ENCODE measurements around the gene FRAS1. TPM values are rescaled to one million over a fixed set of nuclear protein-coding genes. Genes with fewer than 3 reads are reported as not detected.

FRAS1 gene
- total RNA-seq, 2 donors from 2014 or later: 77.0 to 78.3 TPM

DNA sequence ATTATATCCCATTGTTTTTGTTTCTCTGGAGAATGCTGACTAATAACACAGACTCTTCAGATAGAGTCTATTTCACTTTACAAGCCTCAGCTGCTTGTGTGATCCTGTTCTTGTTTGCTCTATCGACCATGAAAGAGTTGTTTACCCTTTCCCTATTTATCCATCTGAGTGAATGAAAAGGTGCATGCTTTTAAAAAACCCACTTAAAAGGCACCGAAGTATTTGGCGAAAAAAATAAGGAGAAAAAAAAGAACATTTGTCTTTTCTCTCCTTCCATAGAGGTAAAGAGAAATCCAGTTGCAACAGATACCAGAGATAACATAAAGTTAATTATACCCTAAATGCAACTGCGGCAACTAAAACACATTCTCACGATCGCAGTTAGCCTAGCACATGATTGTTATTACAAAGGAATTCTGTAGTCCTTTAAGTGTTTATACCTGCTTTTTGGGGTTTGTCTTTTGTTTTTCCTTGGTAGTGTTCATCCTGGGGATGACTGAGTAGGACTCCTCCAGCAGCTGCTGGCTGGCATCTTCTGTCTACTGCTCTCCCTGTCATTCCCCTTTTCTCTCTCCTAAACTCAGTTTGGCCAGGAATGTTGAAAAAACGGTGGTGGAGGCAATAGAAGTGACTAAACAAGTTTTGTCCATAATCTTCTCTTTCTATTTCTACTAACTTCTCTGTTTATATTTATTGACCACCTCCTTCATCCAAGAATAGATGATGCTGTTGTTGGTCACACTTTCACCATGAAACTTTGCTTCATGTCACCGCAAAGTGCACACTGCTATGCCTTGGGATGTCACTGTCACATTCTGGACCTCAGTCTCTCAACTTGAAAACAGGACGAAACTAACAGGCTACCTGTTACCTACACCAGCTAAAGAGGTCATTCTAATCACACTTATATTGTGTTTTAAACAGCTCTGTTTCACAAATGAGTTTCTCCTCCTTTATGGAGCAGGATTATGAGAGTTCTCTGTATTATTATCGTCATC lies 41.9 kb upstream of the FRAS1 start:
- H3K27ac Mint-ChIP-seq: no peak overlapping the region
- H3K36me3 ChIP-seq (ENCODE audit: control insufficient read depth, insufficient read depth, low read length): no peaks in the 10 kb centered on the region
- TF ChIP-seq, protein P1, sequence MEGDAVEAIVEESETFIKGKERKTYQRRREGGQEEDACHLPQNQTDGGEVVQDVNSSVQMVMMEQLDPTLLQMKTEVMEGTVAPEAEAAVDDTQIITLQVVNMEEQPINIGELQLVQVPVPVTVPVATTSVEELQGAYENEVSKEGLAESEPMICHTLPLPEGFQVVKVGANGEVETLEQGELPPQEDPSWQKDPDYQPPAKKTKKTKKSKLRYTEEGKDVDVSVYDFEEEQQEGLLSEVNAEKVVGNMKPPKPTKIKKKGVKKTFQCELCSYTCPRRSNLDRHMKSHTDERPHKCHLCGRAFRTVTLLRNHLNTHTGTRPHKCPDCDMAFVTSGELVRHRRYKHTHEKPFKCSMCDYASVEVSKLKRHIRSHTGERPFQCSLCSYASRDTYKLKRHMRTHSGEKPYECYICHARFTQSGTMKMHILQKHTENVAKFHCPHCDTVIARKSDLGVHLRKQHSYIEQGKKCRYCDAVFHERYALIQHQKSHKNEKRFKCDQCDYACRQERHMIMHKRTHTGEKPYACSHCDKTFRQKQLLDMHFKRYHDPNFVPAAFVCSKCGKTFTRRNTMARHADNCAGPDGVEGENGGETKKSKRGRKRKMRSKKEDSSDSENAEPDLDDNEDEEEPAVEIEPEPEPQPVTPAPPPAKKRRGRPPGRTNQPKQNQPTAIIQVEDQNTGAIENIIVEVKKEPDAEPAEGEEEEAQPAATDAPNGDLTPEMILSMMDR (conservative IDR thresholded peaks at IDR 0.05): no peak
- H3K9ac ChIP-seq (ENCODE audit: extremely low read depth, low read length, poor library complexity, severe bottlenecking): no peak overlapping the region
- peaks cover 5% of the 10 kb centered on the region for H3K4me1 Mint-ChIP-seq
- peaks cover 5% of the 10 kb centered on the region for H3K36me3 Mint-ChIP-seq (ENCODE audit: low read depth)
- peaks cover 29% of the 10 kb centered on the region for H3K9me3 ChIP-seq (ENCODE audit: control insufficient read depth, low read length)
- H3K9me3 Mint-ChIP-seq: peaks cover 32% of the 10 kb centered on the region
- H3K4me3 ChIP-seq (ENCODE audit: low read length): no peak overlapping the region
- no peak overlapping the region for H3K27ac ChIP-seq (ENCODE audit: low read depth, low read length)
- WGBS, 2 experiments (ENCODE audit: insufficient coverage in 1 of 2, insufficient read length in 1 of 2): 93 to 100% methylated on average over 3 to 10 of the region's 10 CpGs
- DNase-seq: no peak
- H3K4me3 Mint-ChIP-seq: no peak overlapping the region
- H3K27me3 ChIP-seq (ENCODE audit: control insufficient read depth, insufficient read depth, low read length, poor library complexity, severe bottlenecking): no peaks in the 10 kb centered on the region
- H3K4me1 ChIP-seq (ENCODE audit: control insufficient read depth, insufficient read depth, low read length): no peaks in the 10 kb centered on the region
- no peaks in the 10 kb centered on the region for H3K27me3 Mint-ChIP-seq (ENCODE audit: insufficient read depth)

DNA sequence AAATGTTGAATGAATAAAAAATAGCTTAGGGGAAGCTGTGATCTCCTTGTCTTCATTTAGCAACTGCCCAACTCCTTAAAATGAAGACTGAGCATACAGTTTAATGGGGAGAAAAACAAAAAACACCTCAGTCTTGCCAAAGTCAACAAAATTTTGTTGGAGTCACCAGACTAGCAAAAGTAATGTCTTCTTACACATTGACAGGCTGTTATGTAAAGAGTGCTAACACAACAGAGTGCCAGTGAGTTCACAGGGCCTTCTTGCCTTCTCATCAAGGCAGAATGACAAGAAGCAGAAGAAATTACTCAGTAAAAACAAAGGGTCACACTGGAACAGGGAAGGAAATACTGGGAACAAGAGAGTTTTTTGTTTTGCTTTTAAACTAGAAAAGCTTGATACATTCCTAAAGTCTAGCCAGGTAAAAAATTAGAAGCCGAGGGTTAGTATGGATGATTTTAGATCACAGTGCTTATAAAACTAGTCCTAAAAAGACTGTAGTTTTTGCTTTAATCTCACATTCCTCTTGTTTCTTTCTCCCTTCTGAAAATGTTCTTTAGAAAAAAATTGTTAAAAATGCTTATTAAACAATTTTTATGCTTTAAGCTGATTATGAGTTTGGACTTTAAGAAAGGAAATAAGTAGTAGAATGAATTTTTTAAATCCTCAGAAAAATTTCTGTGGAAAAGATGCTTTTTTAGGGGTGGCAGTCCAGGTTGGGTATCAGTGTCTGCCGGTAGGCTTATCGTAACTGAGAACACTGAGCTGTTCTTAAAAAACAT lies 38.7 kb upstream of the FRAS1 start:
- H3K27me3 ChIP-seq (ENCODE audit: control insufficient read depth, insufficient read depth, low read length, poor library complexity, severe bottlenecking): no peaks in the 10 kb centered on the region
- peaks cover 3% of the 10 kb centered on the region for H3K9me3 Mint-ChIP-seq
- WGBS, 2 experiments (ENCODE audit: insufficient coverage in 1 of 2, insufficient read length in 1 of 2): 92 to 100% methylated on average over 2 to 3 of the region's 3 CpGs
- H3K4me3 ChIP-seq (ENCODE audit: low read length): no peak overlapping the region
- peaks cover 2% of the 10 kb centered on the region for H3K9me3 ChIP-seq (ENCODE audit: control insufficient read depth, low read length)
- TF ChIP-seq, protein P1 (conservative IDR thresholded peaks at IDR 0.05): no peak
- H3K27ac Mint-ChIP-seq: no peak overlapping the region
- H3K36me3 Mint-ChIP-seq (ENCODE audit: low read depth): no peaks in the 10 kb centered on the region
- H3K9ac ChIP-seq (ENCODE audit: extremely low read depth, low read length, poor library complexity, severe bottlenecking): no peak overlapping the region
- DNase-seq: no peak
- H3K4me1 ChIP-seq (ENCODE audit: control insufficient read depth, insufficient read depth, low read length): peaks cover 13% of the 10 kb centered on the region
- H3K27me3 Mint-ChIP-seq (ENCODE audit: insufficient read depth): no peaks in the 10 kb centered on the region
- no peak overlapping the region for H3K4me3 Mint-ChIP-seq
- peaks cover 24% of the 10 kb centered on the region for H3K4me1 Mint-ChIP-seq
- no peaks in the 10 kb centered on the region for H3K36me3 ChIP-seq (ENCODE audit: control insufficient read depth, insufficient read depth, low read length)
- no peak overlapping the region for H3K27ac ChIP-seq (ENCODE audit: low read depth, low read length)

DNA sequence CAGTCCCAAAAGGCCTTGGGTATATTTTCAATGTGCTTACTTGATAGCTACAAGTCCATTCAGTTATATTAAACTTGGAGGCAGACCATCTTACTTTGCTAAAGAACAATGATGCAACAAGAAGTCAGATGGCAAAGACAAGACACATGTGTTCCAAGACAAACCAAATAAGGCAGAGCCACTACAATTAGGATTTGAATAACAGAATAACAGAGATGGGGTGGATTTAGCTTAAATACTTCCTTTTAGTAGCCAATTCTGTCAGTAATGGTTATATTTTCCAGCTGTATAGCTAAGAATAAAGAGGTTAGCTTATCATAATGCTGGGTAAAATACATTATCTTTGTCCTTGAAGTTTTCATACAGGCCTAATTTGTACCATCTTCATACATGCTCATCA lies 37.7 kb upstream of the FRAS1 start:
- H3K4me3 ChIP-seq (ENCODE audit: low read length): no peak overlapping the region
- DNase-seq: no peak
- no peaks in the 10 kb centered on the region for H3K36me3 ChIP-seq (ENCODE audit: control insufficient read depth, insufficient read depth, low read length)
- no peak overlapping the region for H3K4me3 Mint-ChIP-seq
- H3K27ac ChIP-seq (ENCODE audit: low read depth, low read length): no peak overlapping the region
- H3K27me3 Mint-ChIP-seq (ENCODE audit: insufficient read depth): no peaks in the 10 kb centered on the region
- H3K9me3 ChIP-seq (ENCODE audit: control insufficient read depth, low read length): no peaks in the 10 kb centered on the region
- H3K27ac Mint-ChIP-seq: no peak overlapping the region
- no peak overlapping the region for H3K9ac ChIP-seq (ENCODE audit: extremely low read depth, low read length, poor library complexity, severe bottlenecking)
- H3K4me1 ChIP-seq (ENCODE audit: control insufficient read depth, insufficient read depth, low read length): peaks cover 13% of the 10 kb centered on the region
- no peaks in the 10 kb centered on the region for H3K27me3 ChIP-seq (ENCODE audit: control insufficient read depth, insufficient read depth, low read length, poor library complexity, severe bottlenecking)
- no peaks in the 10 kb centered on the region for H3K9me3 Mint-ChIP-seq
- TF ChIP-seq, protein P1 (conservative IDR thresholded peaks at IDR 0.05): no peak
- H3K4me1 Mint-ChIP-seq: peaks cover 24% of the 10 kb centered on the region
- no peaks in the 10 kb centered on the region for H3K36me3 Mint-ChIP-seq (ENCODE audit: low read depth)
